Skin epidermis (tissue), 12 donors: ENCODE data around the gene PLG.
"Not testable (repeated sequence)": the region's sequence is repeated elsewhere in the genome, so short reads cannot be mapped to it uniquely, and the experiment has no call there.

ENCODE experiments used
- H3K27ac ChIP-seq, 21 experiments: fragments of 200-600 bp; sonication (generic) in 11 of 21; one replicate each; pipeline ENCODE4 v1.5.0; 2020; ENCODE audit warnings: mild to moderate bottlenecking in 3 of 21, inconsistent platforms in 2 of 21, moderate library complexity in 2 of 21
- H3K4me3 ChIP-seq, 7 experiments: fragments of 200-600 bp; sonication (generic) in 2 of 7; one replicate each; pipeline ENCODE4 v1.5.0; 2020; ENCODE audit warnings: inconsistent platforms in 2 of 7, mild to moderate bottlenecking in 2 of 7, moderate library complexity in 1 of 7

Gene PLG

DNA sequence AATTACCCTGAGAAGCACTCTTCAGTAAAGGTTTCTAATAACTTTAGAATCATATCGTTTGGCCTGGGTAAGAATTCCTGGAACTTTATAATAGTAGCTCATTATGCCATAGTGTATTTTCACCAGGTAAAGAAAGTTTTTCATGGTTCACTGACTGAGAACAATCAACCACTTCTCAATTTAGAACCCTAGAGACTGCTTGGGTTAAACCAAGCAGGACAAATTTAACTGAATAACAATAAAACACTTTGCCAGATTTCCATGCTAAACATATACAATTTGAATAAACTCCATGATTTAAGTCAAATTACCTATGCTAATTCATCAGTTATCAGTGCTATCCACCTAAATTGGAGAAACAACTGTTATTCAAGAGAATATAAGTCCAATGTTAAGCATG, 99.4 kb downstream of the PLG start:
- no peak overlapping the region for H3K27ac ChIP-seq
- H3K4me3 ChIP-seq, result no peak overlapping the region

DNA sequence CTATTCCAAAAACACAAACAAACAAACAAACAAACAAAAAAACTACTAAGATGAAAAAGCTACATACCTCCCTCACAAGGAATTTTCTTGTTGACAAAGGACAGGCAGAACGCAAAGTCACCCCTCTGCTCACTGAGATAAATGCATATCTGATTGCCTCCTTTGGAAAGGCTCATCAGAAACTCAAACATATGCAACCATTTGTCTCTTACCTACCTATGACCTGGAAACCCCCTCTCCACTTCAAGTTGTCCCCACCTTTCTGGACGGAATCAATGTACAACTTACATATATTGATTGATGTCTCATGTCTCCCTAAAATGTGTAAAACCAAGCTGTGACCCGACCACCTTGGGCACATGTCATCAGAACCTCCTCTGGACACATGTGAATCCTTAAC, 100.0 kb downstream of the PLG start:
- H3K4me3 ChIP-seq, H3K27ac ChIP-seq: not testable (repeated sequence)
